BJ (cell line): ENCODE results near the gene PRAME. TPM values are rescaled to one million over a fixed set of nuclear protein-coding genes. Genes with fewer than 3 reads are reported as not detected.
"Not testable (repeated sequence)": the region's sequence is repeated elsewhere in the genome, so short reads cannot be mapped to it uniquely, and the experiment has no call there.

Experiments
- CTCF ChIA-PET: fragments of 350-600 bp; formaldehyde crosslinking; extraction: SDS; loops from one replicate; lab custom pipeline; 2021; ENCODE audit warnings: antibody characterized with exemption, inconsistent platforms; lab: Yijun Ruan, JAX
- POLR2A ChIA-PET: fragments of 300-600 bp; sonication (Branson Sonifier 250); formaldehyde crosslinking; extraction: SDS; loops from one replicate; lab custom pipeline; 2021; ENCODE audit warnings: antibody characterized with exemption; lab: Charles Lee
- DNase-seq: peaks from one replicate; pipeline ENCODE4 v3.0.0-alpha.2; 2011; ENCODE audit warnings: low read depth
- H3K27me3 ChIP-seq: 2 replicates; pipeline ENCODE4 v1.6.0; 2011; ENCODE audit warnings: low read length; ENCODE audit not compliant: control insufficient read depth, insufficient read depth
- H3K36me3 ChIP-seq: 2 replicates; pipeline ENCODE4 v1.5.1; 2011; ENCODE audit warnings: low read length; ENCODE audit not compliant: control insufficient read depth, insufficient read depth
- H3K4me3 ChIP-seq: 2 replicates; pipeline ENCODE4 v1.5.1; 2011; ENCODE audit warnings: low read depth, mild to moderate bottlenecking, control low read depth, low read length
- polyA plus RNA-seq: library from polyadenylated mRNA; depleted of rRNA; stranded (reverse); fragments of >200 nt; gene quantifications from 2 replicates; pipeline ENCODE4 v1.2.3, GENCODE V29; 2011
- TF ChIP-seq, protein P1 (sequence below): IDR thresholded peaks from 2 replicates; pipeline ENCODE4 v1.5.1; 2011; ENCODE audit warnings: low read depth, mild to moderate bottlenecking, control low read depth, inconsistent platforms, low read length, moderate library complexity; ENCODE audit not compliant: insufficient read depth

Gene PRAME
- polyA plus RNA-seq, 1 experiment: 0.15 TPM

DNA sequence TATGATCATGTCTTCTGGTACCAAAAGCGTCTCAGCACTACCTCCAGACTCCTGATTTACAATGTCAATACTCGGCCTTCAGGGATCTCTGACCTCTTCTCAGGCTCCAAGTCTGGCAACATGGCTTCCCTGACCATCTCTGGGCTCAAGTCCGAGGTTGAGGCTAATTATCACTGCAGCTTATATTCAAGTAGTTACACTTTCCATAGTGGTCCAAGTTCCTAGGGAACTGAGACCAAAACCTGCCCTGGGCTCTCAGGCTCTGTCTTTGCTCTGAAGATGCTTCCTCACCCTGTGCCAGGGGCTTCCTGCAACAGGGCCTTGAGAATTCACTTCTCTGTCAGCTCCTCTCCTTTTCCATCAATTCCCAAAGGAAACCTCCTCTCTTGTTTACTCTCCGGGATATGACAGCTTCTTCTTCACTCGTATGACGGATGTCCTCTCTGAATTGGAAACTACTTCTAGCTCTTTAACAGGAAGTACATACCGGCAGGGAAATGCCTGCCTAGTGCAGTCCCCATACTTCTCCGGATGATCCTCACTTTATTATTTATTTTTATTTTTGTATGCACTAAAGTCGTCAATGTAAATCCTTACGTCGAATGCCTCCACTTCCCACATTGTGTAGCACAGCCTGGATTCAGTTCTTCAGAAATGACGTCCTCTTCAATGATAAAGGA is 29.6 kb upstream of the PRAME start:
- TF ChIP-seq, protein P1, sequence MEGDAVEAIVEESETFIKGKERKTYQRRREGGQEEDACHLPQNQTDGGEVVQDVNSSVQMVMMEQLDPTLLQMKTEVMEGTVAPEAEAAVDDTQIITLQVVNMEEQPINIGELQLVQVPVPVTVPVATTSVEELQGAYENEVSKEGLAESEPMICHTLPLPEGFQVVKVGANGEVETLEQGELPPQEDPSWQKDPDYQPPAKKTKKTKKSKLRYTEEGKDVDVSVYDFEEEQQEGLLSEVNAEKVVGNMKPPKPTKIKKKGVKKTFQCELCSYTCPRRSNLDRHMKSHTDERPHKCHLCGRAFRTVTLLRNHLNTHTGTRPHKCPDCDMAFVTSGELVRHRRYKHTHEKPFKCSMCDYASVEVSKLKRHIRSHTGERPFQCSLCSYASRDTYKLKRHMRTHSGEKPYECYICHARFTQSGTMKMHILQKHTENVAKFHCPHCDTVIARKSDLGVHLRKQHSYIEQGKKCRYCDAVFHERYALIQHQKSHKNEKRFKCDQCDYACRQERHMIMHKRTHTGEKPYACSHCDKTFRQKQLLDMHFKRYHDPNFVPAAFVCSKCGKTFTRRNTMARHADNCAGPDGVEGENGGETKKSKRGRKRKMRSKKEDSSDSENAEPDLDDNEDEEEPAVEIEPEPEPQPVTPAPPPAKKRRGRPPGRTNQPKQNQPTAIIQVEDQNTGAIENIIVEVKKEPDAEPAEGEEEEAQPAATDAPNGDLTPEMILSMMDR: no peak
- Histone ChIP-seq H3K36me3 (no peaks in the 10 kb centered on the region), H3K4me3 (no peak overlapping the region), H3K27me3 (no peaks in the 10 kb centered on the region; the same call in 1 of the 2 replicates)
- DNase-seq: no peak
- ChIA-PET CTCF (interaction anchor here (0.7 to 5.0 kb wide), 9 partner anchors 9 to 160 kb away, joined by 3 to 70 read pairs (median 4); no protein-coding TSS in a partner anchor), POLR2A (no interaction called here)

DNA sequence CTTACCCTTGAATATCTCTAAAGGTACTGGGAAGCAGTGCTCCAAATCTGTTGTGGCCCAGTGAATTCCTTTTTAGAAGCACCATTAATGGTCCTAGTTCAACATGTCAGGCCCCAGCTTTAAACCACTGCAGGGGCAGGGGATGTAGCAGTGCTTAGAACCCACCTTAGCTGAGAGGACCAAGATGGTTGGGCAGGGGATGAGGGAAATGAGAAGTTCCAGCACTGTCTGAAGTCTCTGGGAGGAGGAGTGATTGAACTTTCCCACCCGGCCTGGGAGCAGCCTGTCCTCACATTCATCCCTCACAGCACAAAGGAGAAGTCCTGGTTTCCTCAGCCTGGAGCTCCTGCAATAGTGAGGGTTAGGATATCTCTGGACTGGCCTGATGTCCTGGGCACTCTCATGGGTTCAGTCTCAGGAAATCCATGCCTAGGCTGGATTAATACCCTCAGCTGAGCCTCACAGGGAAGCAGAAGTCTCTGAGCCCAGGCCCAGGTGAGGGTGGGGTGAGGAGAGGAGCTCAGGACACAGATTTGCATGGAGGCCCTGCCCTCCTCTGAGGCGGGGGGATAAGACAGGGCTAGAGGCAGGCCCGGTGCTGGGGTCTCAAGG is 28.6 kb upstream of the PRAME start:
- TF ChIP-seq, protein P1: no peak
- no peak overlapping the region for H3K4me3 ChIP-seq
- ChIA-PET CTCF (interaction anchor here (0.6 to 5.0 kb wide), 33 partner anchors 9 to 540 kb away, joined by 3 to 70 read pairs (median 4); no protein-coding TSS in a partner anchor), POLR2A (no interaction called here)
- no peaks in the 10 kb centered on the region; the same call in 1 of the 2 replicates for H3K27me3 ChIP-seq
- H3K36me3 ChIP-seq: no peaks in the 10 kb centered on the region
- no peak for DNase-seq

DNA sequence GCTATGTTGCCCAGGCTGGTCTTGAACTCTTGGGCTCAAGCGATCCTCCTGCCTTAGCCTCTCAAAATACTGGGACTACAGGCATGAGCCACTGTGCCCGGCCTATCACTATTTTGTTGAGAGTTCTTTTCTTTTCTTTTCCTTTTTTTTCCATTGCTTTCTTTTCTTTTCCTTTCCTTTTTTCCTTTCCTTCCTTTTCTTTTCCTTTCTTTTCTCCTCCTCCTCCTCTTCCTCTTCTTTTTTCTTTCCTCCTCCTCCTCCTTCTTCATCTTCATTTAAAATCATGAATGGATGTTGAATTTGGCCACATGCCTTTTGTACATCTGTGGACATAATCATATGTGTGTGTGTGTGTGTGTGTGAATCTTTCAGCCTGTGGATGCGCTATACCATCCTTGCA is 25.7 kb upstream of the PRAME start:
- no peaks in the 10 kb centered on the region for H3K36me3 ChIP-seq
- no peak for DNase-seq
- H3K27me3 ChIP-seq: no peaks in the 10 kb centered on the region
- no peak overlapping the region for H3K4me3 ChIP-seq
- CTCF ChIA-PET: interaction anchor here (0.6 to 5.0 kb wide), 4 partner anchors 7 to 388 kb away, joined by 4 to 70 read pairs (median 10); no protein-coding TSS in a partner anchor
- POLR2A ChIA-PET: no interaction called here
- TF ChIP-seq, protein P1: no peak

DNA sequence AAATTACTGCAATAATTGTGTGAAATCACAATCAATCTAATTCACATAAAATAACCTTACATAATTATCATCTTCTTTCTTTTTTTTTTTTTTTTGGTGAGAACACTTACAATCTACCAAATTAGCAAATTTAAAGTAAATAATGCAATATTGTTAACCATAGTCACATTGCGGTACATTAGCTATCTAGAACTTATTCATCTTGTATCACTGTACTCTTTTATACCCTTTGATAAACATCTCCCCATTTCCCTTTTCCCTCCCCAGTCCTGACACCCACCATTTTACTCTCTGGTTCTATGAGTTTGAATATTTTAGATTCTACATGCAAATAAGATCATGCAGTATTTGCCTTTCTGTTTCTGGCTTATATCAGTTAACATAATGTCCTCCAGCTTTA is 24.0 kb upstream of the PRAME start:
- no peak overlapping the region for H3K4me3 ChIP-seq
- ChIA-PET CTCF (interaction anchor here (1.3 to 2.4 kb wide), 2 partner anchors 8 to 11 kb away, joined by 3 to 7 read pairs; no protein-coding TSS in a partner anchor), POLR2A (no interaction called here)
- no peaks in the 10 kb centered on the region for H3K36me3 ChIP-seq
- TF ChIP-seq, protein P1: no peak
- DNase-seq: no peak
- H3K27me3 ChIP-seq: no peaks in the 10 kb centered on the region

DNA sequence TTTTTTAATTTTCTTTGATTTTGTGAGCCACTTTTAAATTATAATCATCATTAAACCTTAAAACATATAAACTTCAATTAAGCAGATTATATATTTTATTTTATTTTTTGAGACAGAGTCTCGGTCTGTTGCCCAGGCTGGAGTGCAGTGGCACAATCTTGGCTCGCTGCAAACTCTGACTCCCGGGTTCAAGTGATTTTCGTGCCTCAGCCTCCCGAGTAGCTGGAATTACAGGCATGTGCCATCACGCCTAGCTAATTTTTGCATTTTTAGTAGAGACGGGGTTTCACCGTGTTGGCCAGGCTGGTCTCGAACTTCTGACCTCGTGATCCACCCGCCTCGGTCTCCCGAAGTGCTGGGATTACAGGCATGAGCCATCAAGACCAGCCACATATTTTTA is 22.5 kb upstream of the PRAME start:
- H3K4me3 ChIP-seq, H3K36me3 ChIP-seq, H3K27me3 ChIP-seq, DNase-seq, POLR2A ChIA-PET: not testable (repeated sequence)
- CTCF ChIA-PET: interaction anchor here (0.8 to 2.4 kb wide), 4 partner anchors 10 to 302 kb away, joined by 3 to 7 read pairs (median 4); no protein-coding TSS in a partner anchor
